Loucy (cell line): Measurements from ENCODE around the gene EPB41.

ENCODE experiments used
- H2AFZ ChIP-seq: fragments of 200-600 bp; sonication (generic); 2 replicates; pipeline ENCODE4 v1.6.0; 2016; ENCODE audit warnings: antibody characterized with exemption, mild to moderate bottlenecking, low read length, moderate library complexity
- H3F3A ChIP-seq: fragments of 200-600 bp; 2 replicates; pipeline ENCODE4 v1.6.0; 2016; ENCODE audit warnings: antibody characterized with exemption, low read depth, mild to moderate bottlenecking
- H3K27me3 ChIP-seq: fragments of 200-600 bp; sonication (generic); 2 replicates; pipeline ENCODE4 v1.6.1; 2014; ENCODE audit warnings: low read length, mild to moderate bottlenecking; ENCODE audit not compliant: insufficient read depth, poor library complexity, severe bottlenecking
- H3K36me3 ChIP-seq: fragments of 200-600 bp; sonication (generic); 2 replicates; pipeline ENCODE4 v1.6.1; 2016; ENCODE audit warnings: low read length; ENCODE audit not compliant: insufficient read depth
- H3K4me1 ChIP-seq: fragments of 200-600 bp; sonication (generic); 2 replicates; pipeline ENCODE4 v1.5.1; 2014; ENCODE audit warnings: low read length, mild to moderate bottlenecking; ENCODE audit not compliant: insufficient read depth, poor library complexity, severe bottlenecking
- H3K4me2 ChIP-seq: fragments of 200-600 bp; sonication (generic); 2 replicates; pipeline ENCODE4 v1.6.0; 2014; ENCODE audit warnings: antibody characterized with exemption, low read length, low read depth, mild to moderate bottlenecking; ENCODE audit not compliant: poor library complexity, severe bottlenecking
- H3K4me3 ChIP-seq: fragments of 200-600 bp; sonication (generic); 2 replicates; pipeline ENCODE4 v1.5.1; 2014; ENCODE audit warnings: low read length, mild to moderate bottlenecking, mixed read lengths; ENCODE audit not compliant: poor library complexity, severe bottlenecking
- H3K79me2 ChIP-seq: fragments of 200-600 bp; sonication (generic); 2 replicates; pipeline ENCODE4 v1.6.1; 2014; ENCODE audit warnings: low read length; ENCODE audit not compliant: insufficient read depth
- H3K9ac ChIP-seq: fragments of 200-600 bp; sonication (generic); 2 replicates; pipeline ENCODE4 v1.6.0; 2014; ENCODE audit warnings: mild to moderate bottlenecking, low read depth, low read length, moderate library complexity; ENCODE audit not compliant: poor library complexity, severe bottlenecking
- H3K9me2 ChIP-seq: fragments of 200-600 bp; sonication (generic); replicated peaks from 2 replicates; pipeline ENCODE4 v1.6.1; 2016; ENCODE audit warnings: low read depth, low read length, mixed read lengths
- H3K9me3 ChIP-seq: fragments of 200-600 bp; sonication (generic); 2 replicates; pipeline ENCODE4 v1.6.1; 2014; ENCODE audit warnings: mild to moderate bottlenecking, antibody characterized with exemption, low read length, low read depth; ENCODE audit not compliant: insufficient read depth
- H4K20me1 ChIP-seq: fragments of 200-600 bp; sonication (generic); 2 replicates; pipeline ENCODE4 v1.6.0; 2014; ENCODE audit warnings: antibody characterized with exemption, low read length, mild to moderate bottlenecking; ENCODE audit not compliant: insufficient read depth, poor library complexity, severe bottlenecking
- CTCF ChIP-seq: fragments of 200-600 bp; sonication (generic); conservative IDR thresholded peaks from 2 replicates; pipeline ENCODE4 v1.5.1; 2014; ENCODE audit warnings: mild to moderate bottlenecking, antibody characterized with exemption, low read length
- EZH2phosphoT487 ChIP-seq: fragments of 200-600 bp; IDR thresholded peaks from 2 replicates; pipeline ENCODE4 v1.6.1; 2018; ENCODE audit warnings: antibody characterized with exemption, mild to moderate bottlenecking, moderate library complexity, borderline replicate concordance

The EPB41 gene

GRCh38 chr1:28900562-28900961 lies 13.8 kb upstream of the EPB41 start:
- TF ChIP-seq EZH2phosphoT487 (no peak), CTCF (no peak)

GRCh38 chr1:28902738-28903137 lies 11.6 kb upstream of the EPB41 start:
- H3K79me2 ChIP-seq: no peaks in the 10 kb centered on the region

More at GRCh38 chr1:28900562-28900961, 13.8 kb upstream of the EPB41 start:
- Histone ChIP-seq H3K36me3 (no peaks in the 10 kb centered on the region), H3K9me3 (0 out of 2 replicates have a peak, but pooled peaks cover 2% of the 10 kb centered on the region), H3K4me1 (peaks cover 19% of the 10 kb centered on the region), H3K27me3 (no peaks in the 10 kb centered on the region), H3K79me2 (peaks cover 3% of the 10 kb centered on the region; the same call in 1 of the 2 replicates), H3K9ac (no peak overlapping the region), H3K9me2 (no peaks in the 10 kb centered on the region), H3K4me2 (no peak overlapping the region), H2AFZ (no peak overlapping the region), H4K20me1 (no peaks in the 10 kb centered on the region), H3K4me3 (no peak overlapping the region), H3F3A (no peaks in the 10 kb centered on the region)

GRCh38 chr1:28905921-28906666 lies 8.3 kb upstream of the EPB41 start:
- TF ChIP-seq EZH2phosphoT487: no peak
- TF ChIP-seq CTCF: no peak

More at GRCh38 chr1:28902738-28903137, 11.6 kb upstream of the EPB41 start:
- H3K36me3 ChIP-seq: no peaks in the 10 kb centered on the region
- no peaks in the 10 kb centered on the region for H3K9me2 ChIP-seq
- H3K27me3 ChIP-seq: no peaks in the 10 kb centered on the region
- no peak overlapping the region for H3K9ac ChIP-seq
- H3K4me3 ChIP-seq: no peak overlapping the region
- H3K9me3 ChIP-seq: 0 out of 2 replicates have a peak, but pooled peaks cover 2% of the 10 kb centered on the region
- H2AFZ ChIP-seq: no peak overlapping the region
- H4K20me1 ChIP-seq: no peaks in the 10 kb centered on the region
- no peak overlapping the region for H3K4me2 ChIP-seq
- TF ChIP-seq EZH2phosphoT487: no peak
- no peak for TF ChIP-seq CTCF
- H3F3A ChIP-seq: no peaks in the 10 kb centered on the region
- peaks cover 17% of the 10 kb centered on the region for H3K4me1 ChIP-seq

More at GRCh38 chr1:28905921-28906666, 8.3 kb upstream of the EPB41 start:
- 0 out of 2 replicates have a peak, but pooled peaks cover 2% of the 10 kb centered on the region for H3K9me3 ChIP-seq
- no peaks in the 10 kb centered on the region for H3K36me3 ChIP-seq
- no peaks in the 10 kb centered on the region for H3F3A ChIP-seq
- H3K79me2 ChIP-seq: no peaks in the 10 kb centered on the region
- H4K20me1 ChIP-seq: no peaks in the 10 kb centered on the region
- H3K9ac ChIP-seq: no peak overlapping the region
- H2AFZ ChIP-seq: no peak overlapping the region
- H3K4me1 ChIP-seq: no peaks in the 10 kb centered on the region
- H3K4me3 ChIP-seq: no peak overlapping the region
- H3K4me2 ChIP-seq: no peak overlapping the region
- no peaks in the 10 kb centered on the region for H3K9me2 ChIP-seq
- H3K27me3 ChIP-seq: no peaks in the 10 kb centered on the region
